Middle frontal gyrus (tissue), 1 donor: Measurements from ENCODE around the gene LMAN2.
"Not testable (repeated sequence)": the region's sequence is repeated elsewhere in the genome, so short reads cannot be mapped to it uniquely, and the experiment has no call there.

Experiments
- DNase-seq: peaks from one replicate; pipeline ENCODE4 v3.0.0-alpha.2; 2015; ENCODE audit warnings: low spot score; ENCODE audit errors: extremely low spot score

LMAN2 gene

DNA sequence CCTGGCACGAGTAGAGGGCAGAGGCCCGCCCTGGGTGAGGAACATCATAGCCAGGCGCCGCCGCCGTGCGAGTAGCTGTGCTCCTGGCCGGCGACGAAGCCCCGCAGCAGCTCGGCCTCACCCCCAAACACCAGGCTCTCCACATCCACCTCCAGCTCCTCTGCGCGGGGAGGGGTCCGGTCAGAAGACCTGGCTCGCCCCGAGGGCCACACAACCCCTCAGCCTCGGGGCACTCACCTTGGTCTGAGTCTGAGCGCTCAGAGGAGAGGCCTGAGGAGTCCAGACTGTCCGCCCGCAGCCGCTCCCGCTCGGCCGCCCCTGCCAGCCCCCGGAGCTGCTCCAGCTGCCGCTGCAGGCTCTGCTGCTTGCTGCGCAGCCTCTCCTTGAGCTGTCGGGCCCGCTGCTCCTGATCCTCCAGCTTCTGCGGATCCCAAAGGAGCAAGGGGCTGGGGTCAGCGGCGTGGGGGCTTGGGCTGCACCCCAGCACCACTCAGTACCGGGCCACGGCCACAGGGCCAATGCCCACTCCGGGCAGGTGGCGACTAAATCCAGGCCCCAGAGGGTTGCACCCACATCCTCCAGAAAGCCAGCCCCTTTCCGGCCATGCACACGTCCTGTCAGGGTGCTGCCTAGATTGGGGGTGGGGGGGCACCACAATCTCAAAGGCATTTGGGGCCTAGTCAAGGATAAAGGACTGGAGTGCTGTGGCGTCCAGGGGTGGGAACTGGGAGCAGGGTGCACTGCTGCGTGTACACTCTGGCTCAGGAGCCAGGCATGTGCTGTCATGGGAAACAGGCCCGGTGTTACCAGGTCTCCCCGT lies 43.7 kb downstream of the LMAN2 start:
- no peak for DNase-seq

DNA sequence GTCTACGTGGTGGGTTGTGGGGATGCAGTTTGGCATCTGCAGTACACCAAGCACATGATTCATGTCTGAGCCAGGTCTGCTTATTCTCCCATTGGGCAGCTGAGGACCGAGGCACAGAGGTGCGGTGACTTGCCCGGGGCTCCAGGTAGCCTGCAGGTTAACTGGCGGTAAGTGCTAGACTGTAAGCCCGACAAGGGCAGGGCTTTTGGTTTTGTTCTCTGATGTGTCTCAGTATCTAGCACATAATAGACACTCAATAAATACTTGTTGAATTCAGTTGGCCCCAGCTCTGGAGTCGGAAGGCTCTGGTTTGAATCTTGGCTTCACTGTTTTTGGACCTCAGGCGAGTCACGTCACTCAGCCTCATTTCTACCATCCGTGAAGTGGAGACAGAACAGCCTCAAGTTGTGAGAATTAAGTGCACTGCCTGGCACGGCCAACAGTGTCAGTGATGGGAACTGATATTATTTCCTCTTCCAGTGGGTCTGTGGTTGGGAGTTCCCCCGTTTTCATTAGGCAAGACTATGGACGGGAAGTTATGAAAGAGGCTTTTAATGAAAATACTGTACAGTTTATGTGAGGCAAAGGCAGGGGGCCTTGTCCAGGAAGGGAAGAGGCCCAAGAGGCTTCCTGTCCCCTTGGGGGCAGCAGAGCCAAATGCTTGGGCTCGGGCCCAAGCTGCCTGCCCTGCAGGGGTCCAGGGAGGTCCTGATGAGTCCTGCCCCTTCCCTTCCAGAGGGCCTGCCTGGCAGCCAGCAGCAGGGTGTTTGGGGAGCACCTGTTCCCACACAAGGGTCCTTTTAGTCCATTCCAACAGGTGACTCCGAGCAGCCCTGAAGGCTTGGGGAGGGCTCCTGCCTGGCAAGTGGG lies 44.6 kb downstream of the LMAN2 start:
- no peak for DNase-seq

DNA sequence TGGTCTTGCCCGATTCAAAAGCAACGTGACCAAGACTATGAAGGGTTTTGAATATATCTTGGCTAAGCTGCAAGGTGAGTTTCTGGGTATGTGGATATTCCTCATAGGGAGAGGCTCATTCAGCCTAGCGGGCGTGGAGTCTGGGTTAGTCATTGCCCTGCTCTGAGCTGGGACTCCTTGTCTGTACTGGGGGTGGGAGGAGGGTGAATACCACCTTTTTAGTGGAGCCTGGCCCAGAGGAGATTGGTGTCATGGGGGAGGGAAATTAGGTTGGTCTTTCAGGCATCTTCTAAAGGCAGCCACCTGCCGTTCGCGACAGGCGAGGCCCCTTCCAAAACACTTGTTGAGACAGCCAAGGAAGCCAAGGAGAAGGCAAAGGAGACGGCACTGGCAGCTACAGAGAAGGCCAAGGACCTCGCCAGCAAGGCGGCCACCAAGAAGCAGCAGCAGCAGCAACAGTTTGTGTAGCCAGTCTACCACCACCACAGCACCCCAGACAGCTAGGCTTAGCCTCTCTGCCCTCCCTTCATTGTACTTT lies 45.3 kb downstream of the LMAN2 start:
- not testable (repeated sequence) for DNase-seq

DNA sequence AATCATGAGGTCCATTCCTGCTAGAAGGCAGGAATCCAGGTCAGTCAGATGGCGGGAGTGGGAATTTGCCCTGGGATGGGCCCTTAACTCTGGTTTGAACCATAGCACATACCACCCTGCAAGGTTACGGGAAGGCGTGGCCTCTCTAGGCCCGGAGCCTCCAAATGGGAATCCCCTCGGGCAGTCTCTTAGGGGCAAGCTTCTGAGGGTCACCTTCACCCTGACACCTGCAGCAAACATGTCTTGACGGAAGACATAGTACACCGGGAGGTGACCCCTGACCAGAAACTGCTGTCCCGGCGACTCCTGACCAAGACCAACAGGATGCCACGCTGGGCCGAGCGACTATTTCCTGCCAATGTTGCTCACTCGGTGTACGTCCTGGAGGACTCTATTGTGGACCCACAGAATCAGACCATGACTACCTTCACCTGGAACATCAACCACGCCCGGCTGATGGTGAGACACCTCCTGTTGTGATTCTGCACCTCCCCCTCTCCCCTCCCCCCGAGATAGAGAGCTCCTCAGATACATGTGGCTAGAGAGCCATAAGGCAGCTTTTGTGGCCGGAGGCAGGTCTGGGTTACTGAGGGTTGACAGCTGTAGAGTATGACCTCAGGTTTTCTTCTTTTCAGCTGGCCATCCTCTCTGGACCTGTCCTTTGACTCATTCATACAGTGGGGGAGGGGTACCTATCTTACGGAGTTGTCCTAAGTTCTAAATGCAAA lies 46.9 kb downstream of the LMAN2 start:
- no peak for DNase-seq

DNA sequence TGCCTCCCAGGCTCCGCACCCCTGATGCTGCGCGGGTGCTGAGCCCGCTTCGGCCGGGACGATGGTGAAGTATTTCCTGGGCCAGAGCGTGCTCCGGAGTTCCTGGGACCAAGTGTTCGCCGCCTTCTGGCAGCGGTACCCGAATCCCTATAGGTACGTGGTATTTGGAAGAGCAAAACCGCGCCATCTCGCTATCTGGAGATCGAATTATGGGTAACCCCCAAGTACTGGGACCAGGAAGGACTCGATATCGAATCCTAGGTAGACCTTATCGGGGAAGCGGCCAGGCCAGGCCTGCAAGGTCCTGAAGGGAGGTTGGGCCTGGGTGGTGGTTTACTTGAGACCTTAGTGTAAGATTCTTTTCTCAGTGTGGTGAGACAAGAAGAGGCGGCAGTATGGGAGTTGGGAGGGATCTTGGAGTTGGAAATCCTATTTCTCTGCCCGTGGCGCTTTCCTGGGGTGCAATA lies 47.5 kb downstream of the LMAN2 start:
- DNase-seq = no peak

DNA sequence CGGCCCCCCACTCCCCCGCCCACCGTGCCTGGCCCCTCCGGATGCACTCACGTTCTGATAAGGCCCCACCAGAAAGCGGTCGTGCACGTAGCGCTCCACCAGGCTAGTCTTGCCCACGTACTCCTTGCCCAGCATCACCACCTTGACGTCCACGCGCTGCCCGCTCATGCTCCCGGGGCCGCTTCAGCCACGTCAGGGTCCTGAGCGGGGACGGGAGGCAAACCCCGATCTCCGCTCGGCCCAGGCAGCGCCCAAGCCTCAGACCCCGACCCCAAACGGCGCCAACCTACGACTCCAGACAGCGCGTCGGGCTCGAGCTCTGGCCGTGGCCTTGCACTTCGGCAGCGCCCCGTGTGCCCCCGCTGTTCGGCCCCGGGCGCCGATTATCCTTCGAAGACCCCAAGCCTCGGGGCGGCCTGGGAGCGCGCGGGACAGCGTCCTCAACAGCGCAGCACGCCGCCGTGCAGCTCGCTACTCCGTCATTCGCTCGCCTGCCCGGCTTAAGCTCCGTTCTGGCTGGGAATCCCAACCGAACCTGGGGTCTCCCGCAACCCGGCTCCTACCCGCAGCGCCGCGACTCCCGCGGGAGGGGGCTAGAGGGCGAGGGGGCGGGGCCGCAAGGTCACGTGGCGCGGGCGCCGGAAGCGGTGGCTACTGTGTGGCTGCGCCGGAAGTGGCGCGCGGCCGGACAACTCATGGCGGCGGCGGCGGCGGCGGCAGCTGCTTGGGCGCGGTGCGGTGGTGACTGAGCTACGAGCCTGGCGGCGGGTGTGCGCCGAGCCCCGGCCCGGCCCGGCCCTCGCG lies 48.1 kb downstream of the LMAN2 start, which contains the start of the genes PRELID1 and RAB24:
Gene PRELID1 (plus strand): TSS at position 679 of the 804 bp plus-strand sequence. CDS start 187 bp downstream, outside the sequence.
Gene RAB24 (minus strand): TSS at position 599 of the 804 bp plus-strand sequence. CDS start 431 bp downstream, at position 168.
- peak; percentile 80 for DNase-seq

DNA sequence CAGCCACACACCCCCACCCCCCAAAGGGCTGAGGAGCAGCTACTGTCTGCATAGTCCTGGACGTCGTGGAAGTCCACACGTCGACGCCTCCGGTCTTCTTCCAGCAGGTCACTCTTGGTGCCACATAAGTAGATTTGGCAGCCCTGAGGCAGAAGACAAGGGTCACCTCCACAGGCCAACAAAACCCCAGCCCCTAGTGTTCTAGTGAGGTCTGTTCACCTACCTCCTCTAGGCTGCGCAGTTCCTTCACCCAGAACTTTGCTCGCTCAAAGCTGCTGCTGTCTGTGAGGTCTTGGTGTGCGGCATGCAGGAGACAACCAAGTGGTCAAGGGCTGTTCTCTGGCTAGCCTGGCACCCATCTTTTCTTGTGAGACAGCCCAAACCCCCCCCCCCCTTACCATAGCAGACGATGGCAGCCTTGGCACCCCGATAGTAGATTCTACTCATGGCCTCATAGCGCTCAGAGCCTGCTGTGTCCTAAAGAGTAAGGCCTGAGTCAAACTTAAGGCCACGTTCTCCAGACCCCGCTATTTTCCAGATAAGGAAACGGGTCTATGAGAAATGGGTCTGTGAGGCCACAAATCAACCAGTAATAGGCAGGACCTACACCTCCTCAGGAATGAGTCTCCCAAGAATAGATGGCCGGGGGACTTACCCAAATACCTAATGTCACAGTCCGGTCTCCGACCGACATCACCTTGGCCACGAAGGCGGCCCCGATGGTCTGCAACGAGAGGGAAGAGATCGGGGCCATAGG lies 48.9 kb downstream of the LMAN2 start:
- no peak for DNase-seq

DNA sequence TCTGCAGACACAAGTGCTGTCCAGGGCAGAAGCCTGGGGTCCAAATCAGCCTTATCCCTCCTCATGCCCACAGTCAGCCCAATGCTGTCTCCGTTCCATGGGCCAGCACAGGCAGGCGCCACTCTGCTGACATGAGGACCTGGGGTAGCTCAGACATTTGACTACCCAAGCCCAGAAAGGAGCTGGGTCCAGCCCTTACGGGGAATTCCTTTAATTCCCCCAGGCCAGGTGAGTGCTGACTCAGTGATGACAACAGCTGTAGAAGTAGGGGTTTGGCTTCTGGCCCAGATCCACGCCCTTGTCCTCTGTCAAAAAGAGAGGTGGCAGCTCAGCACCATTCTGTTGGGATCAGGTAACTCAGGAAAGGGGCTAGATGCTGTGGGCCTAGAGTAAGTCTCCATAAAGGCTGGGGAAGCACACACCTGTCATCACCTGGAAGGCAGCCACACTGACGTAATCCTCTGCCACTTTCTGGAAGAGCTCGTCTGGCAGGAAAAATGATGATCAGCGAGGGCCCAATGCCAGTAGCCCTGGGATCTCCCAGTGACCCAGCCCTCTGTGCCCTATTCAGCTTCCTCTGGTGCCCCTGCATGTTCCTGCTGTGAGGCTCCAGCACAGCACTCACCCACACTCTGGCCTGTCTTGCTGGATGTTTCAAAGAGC lies 49.8 kb downstream of the LMAN2 start:
- no peak for DNase-seq

DNA sequence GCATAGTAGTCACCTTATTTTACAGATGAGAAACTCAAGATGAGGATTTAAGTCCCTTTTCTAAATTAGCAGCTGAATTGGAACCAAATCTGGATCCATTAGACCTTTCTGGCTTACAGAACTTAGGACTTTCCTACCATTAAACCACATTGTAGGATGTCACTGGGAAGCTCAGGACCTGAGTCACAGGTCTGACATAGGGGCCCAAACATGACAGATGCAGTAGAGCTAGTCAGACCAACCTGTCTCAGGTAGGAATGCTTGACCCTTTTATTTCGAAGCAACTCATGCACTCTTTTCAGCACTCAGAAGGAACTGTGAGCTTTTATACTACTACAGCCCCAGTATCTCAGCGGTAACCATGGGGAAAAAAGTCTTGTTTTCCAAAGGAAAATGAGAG lies 50.5 kb downstream of the LMAN2 start:
- DNase-seq = no peak

DNA sequence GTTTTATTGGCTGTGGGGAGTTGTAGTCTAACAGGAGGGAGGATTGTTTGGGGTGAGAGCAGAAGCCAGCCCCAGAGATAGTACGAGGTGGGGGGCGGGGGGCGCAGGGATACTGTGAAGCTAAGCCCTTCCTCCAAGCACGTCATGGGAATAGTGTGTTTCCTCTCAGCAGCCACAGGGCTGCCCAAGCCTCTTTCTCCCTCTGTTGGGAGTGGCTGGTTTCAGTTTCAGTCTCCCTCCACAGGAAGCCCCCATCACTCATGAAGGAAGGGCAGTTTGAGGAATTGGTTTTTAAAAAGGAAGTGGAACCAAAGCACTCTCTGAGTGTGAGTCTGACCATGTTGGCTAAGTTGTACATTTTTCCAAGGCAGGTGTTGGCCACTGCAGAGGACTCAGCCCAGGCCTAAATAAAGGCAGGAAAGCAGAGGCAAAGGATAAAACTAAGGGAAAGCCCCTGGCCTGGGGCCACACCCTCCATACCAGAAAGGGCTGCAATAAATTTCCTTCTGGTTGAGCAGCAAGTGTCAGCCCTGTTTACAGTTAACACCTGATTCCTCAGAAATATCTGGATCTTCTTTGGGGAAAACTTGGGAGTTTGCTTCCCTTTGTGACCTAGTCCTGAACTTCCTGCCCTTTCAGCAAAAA lies 51.1 kb downstream of the LMAN2 start:
- no peak for DNase-seq

DNA sequence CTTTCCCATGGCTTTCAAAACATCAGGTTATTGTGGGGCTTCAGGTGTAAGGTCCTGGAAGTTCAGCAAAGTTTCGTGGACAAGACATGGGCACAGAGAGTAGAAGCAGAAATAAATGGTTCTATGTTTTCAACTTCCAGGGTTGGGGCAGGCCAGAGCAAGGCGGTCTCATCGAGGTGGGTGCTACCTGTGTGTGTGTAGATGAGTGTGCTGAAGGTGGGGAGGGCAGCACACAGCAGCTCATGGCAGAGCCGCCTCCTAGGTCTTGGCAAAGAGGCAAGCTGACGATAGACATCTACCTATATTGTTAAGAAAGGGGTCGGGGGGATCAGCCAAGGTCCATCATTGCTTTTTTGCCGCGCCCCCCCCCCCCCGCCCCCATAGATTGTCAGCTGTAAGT lies 51.8 kb downstream of the LMAN2 start:
- DNase-seq = no peak

DNA sequence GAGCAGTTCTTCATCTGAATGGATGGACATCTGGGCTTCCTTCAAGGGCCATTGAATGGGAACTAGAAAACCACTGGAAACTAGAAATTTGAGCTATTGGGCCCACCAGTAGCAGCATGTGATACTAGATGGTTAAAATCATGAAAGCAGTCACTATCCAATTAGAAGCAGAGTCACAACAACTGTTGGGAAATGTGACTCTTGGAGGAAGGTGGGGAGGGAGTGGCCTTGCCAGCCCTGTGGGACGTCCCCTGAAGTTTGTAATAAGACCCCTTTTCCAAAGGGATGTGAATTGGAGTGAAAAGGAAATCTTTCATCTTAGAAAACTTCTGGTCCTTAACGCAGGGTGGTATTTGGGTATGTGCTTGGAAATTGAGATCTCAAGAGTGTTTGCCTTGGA lies 53.5 kb downstream of the LMAN2 start:
- DNase-seq = no peak

DNA sequence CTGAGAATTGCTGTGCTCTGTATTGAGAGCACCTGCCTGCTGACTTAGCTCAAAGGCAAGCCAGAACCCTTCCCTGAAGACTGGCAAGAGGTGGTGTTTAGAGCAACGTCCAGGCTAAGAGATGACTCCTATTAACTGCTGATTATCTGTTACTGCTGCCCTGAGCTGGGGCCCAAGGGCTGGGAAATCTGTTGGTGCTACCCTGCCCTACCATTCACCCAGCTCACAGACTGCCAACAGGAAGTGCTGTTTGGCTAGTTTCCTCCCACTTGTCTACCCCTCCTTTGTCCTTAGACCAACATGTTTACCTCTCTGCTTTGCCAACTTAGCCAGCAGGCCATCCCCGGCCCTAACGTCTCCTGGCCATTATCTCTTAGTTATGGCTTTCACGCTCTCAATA lies 54.9 kb downstream of the LMAN2 start:
- no peak for DNase-seq

DNA sequence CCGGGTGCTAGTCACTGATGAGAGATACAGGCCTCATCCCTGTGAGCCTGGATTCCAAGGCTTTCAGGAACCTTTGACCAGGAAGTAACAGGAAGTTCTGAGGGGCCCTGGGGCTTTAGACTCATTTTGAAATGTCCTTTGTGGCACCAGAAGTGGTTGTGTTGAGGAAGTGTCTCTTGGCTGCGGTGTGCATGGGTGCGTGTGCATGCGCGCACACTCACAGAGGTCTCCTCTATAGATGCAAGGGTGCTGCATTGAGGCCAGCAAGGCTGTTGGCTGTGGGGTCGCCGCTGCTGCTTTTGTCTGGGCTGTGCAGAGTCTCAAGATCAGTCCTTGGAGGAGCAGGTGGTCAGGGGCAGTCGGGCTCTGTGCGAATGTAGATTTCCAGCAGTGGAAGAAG lies 55.5 kb downstream of the LMAN2 start:
- no peak for DNase-seq

DNA sequence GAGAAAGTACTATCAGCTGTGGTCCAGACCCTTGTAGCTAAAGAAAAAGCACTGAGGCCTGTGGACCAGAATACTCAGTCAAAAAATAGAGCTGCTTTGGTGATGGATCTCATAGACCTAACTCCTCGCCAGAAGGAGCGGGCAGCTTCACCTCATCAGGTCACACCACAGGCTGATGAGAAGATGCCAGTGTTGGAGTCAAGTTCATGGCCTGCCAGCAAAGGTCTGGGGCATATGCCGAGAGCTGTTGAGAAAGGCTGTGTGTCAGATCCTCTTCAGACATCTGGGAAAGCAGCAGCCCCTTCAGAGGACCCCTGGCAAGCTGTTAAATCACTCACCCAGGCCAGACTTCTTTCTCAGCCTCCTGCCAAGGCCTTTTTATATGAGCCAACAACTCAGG lies 56.8 kb downstream of the LMAN2 start:
- no peak for DNase-seq

DNA sequence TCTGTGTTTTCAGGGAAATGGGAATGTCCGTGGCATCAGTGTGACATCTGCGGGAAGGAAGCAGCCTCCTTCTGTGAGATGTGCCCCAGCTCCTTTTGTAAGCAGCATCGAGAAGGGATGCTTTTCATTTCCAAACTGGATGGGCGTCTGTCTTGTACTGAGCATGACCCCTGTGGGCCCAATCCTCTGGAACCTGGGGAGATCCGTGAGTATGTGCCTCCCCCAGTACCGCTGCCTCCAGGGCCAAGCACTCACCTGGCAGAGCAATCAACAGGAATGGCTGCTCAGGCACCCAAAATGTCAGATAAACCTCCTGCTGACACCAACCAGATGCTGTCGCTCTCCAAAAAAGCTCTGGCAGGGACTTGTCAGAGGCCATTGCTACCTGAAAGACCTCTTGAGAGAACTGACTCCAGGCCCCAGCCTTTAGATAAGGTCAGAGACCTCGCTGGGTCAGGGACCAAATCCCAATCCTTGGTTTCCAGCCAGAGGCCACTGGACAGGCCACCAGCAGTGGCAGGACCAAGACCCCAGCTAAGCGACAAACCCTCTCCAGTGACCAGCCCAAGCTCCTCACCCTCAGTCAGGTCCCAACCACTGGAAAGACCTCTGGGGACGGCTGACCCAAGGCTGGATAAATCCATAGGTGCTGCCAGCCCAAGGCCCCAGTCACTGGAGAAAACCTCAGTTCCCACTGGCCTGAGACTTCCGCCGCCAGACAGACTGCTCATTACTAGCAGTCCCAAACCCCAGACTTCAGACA lies 57.5 kb downstream of the LMAN2 start:
- no peak for DNase-seq

DNA sequence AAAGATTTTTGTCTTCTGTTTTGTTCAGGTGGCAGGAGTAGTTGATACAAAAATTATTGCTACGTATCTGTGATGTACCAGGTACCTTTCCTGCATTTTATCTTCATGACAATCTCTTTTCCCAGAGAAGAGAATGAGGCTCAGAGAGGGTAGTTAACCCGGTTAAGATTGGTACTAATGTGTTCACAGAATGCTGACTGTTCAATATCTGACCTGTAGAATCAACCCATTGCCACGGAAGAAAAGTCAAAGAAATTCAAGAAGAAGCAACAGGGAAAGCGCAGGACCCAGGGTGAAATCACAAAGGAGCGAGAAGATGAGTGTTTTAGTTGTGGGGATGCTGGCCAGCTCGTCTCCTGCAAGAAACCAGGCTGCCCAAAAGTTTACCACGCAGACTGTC lies 59.7 kb downstream of the LMAN2 start:
- no peak for DNase-seq
